ENCODE measurements around the gene SMG5.
"Not testable (repeated sequence)": the region's sequence is repeated elsewhere in the genome, so short reads cannot be mapped to it uniquely, and the experiment has no call there.

SMG5 gene

DNA sequence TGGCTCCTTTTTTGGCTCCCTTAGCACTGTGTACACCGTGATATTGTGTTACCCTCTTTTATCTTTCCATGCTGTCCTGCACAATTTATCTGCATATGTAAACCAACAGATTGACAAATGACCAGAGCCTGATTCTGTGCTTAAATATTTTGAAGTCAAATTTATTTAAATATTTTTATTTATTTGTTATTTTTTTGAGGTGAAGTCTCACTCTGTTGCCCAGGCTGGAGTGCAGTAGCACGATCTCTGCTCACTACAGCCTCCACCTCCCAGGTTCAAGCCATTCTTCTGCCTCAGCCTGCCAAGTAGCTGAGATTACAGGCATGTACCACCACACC lies 57.0 kb downstream of the SMG5 start:
- DNase-seq (ENCODE audit: low read depth in 2 of 2) = no peak
- H3K4me3 ChIP-seq (replicated peaks in 1 of 2; ENCODE audit: low read depth in 2 of 2, low read length in 2 of 2) = no peak overlapping the region
- TF ChIP-seq, protein P1, sequence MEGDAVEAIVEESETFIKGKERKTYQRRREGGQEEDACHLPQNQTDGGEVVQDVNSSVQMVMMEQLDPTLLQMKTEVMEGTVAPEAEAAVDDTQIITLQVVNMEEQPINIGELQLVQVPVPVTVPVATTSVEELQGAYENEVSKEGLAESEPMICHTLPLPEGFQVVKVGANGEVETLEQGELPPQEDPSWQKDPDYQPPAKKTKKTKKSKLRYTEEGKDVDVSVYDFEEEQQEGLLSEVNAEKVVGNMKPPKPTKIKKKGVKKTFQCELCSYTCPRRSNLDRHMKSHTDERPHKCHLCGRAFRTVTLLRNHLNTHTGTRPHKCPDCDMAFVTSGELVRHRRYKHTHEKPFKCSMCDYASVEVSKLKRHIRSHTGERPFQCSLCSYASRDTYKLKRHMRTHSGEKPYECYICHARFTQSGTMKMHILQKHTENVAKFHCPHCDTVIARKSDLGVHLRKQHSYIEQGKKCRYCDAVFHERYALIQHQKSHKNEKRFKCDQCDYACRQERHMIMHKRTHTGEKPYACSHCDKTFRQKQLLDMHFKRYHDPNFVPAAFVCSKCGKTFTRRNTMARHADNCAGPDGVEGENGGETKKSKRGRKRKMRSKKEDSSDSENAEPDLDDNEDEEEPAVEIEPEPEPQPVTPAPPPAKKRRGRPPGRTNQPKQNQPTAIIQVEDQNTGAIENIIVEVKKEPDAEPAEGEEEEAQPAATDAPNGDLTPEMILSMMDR (IDR thresholded peaks at IDR 0.05; ENCODE audit: low read depth, low read length) = no peak

DNA sequence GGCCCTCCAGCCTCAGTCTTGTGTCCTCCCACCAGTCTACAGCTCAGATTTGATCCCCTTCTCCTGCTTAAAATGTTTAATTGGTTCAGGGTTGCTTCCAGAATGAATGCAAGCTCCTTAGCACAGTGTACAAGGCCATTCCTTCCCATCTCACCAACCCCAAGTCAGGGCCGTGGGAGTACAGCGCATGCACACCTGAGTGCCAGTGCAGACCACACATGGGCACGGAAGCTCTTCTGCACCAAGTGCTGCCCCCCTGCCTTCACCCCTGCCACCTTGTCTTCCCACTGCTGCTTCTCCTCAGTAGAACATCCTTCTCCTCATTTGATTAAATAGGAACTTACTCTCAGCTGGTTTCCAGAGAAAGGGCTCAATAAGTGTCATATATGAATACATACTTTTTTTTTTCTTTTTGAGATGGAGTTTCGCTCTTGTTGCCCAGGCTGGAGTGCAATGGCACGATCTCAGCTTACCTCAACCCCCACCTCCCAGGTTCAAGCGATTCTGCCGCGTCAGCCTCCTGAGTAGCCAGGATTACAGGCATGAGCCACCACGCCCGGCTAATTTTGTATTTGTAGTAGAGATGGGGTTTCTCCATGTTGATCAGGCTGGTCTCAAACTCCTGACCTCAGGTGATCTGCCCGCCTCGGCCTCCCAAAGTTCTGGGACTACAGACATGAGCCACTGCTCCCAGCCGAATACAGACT lies 60.5 kb downstream of the SMG5 start:
- TF ChIP-seq, protein P1 (IDR thresholded peaks at IDR 0.05; ENCODE audit: low read depth, low read length) = no peak
- no peak overlapping the region for H3K4me3 ChIP-seq (replicated peaks in 1 of 2; ENCODE audit: low read depth in 2 of 2, low read length in 2 of 2)
- DNase-seq (ENCODE audit: low read depth in 2 of 2) = no peak

DNA sequence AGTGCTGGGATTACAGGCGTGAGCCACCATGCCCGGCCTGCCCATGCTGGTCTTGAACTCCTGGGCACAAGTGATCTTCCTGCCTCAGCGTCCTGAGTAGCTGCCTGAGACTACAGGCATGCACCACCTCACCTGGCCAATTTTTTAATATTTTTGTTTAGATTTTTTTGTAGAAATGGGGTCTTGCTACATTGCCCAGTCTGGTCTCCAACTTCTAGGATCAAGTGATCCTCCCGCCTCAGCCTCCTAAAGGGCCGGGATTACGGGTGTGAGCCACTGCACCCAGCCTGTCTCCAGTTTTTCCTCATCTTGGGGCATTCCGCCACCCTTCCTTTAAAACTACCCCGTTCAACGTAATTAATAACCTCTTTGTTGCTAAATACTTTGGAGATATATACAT lies 62.4 kb downstream of the SMG5 start:
- TF ChIP-seq, protein P1 (IDR thresholded peaks at IDR 0.05; ENCODE audit: low read depth, low read length) = no peak
- no peak overlapping the region for H3K4me3 ChIP-seq (replicated peaks in 1 of 2; ENCODE audit: low read depth in 2 of 2, low read length in 2 of 2)

DNA sequence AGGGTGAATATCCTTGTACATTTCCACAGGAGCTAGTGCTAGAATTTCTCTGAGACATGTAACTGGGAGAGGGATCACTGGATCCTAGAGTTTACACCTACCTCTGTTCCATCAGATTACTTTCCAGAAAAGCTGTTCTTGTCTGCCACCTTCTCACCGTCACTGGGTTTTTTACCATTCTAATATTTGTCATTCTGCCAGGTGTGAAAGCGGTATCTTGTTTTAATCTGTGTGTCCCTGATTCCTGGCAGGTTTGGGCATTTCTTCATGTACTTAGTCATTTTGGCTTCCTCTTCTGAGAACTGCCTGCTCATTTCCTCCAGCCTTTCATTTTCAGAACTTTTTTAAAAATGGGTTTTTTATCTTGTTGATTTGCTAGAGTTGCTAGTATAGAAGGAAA lies 64.8 kb downstream of the SMG5 start:
- TF ChIP-seq, protein P1 (IDR thresholded peaks at IDR 0.05; ENCODE audit: low read depth, low read length) = no peak
- no peak overlapping the region for H3K4me3 ChIP-seq (replicated peaks in 1 of 2; ENCODE audit: low read depth in 2 of 2, low read length in 2 of 2)
- DNase-seq (ENCODE audit: low read depth in 2 of 2) = peak; percentile 58 to 65

More for the DNA sequence above, 62.4 kb downstream of the SMG5 start:
- DNase-seq (ENCODE audit: low read depth in 2 of 2) = no peak

DNA sequence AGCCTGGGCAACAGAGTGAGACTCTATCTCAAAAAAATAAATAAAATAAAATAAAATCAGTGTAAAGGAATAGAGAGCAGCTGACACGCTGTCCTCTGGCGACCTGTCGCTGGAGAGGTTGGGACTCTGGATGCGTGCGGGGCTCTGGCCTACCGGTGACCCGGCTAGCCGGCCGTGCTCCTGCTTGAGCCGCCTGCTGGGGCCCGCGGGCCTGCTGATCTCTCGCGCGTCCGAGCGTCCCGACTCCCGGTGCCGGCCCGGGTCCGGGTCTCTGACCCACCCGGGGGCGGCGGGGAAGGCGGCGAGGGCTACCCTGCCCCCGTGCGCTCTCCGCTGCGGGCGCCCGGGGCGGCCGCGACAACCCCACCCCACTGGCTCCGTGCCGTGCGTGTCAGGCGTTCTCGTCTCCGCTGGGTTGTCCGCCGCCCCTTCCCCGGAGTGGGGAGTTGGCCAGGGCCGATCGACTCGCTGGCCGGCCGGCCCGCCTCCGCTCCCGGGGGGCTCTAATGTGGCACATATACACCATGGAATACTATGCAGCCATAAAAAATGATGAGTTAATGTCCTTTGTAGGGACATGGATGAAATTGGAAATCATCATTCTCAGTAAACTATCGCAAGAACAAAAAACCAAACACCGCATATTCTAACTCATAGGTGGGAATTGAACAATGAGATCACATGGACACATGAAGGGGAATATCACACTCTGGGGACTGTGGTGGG lies 66.1 kb downstream of the SMG5 start:
- H3K4me3 ChIP-seq (replicated peaks in 1 of 2; ENCODE audit: low read depth in 2 of 2, low read length in 2 of 2); DNase-seq (ENCODE audit: low read depth in 2 of 2): not testable (repeated sequence)

DNA sequence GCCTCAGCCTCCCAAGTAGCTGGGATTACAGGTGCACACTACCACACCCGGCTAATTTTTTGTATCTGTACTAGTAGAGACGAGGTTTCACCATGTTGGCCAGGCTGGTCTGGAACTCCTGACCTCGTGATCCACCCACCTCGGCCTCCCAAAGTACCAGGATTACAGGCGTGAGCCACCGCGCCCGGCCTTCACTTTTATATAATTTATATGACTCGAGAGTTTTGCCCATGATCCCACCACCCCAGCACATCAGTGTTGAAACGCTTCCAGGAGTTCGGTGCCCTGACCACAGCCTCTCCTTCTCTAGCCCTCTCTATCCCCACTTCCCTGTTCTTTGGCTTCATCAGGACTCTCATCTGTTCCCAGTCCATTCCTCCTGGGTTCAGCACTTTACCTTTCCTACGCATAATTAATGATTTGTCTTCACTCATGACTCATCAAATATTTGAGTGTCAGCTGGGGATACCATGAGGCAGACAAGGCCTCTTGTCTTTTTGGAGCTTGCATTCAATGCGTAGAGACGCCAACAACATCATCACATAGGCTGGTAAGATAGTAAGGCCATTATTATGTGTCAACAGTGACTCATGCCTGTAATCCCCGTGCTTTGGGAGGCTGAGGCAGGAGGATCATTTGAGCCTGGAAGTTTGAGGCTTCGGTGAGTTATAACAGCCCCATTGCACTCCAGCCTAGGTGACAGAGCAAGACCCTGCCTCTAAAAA lies 68.4 kb downstream of the SMG5 start:
- peak overlapping the region in 1 of 2 donors; percentile 90 for H3K4me3 ChIP-seq (replicated peaks in 1 of 2; ENCODE audit: low read depth in 2 of 2, low read length in 2 of 2)
- DNase-seq (ENCODE audit: low read depth in 2 of 2) = peak; percentile 60 to 69
- TF ChIP-seq, protein P1 (IDR thresholded peaks at IDR 0.05; ENCODE audit: low read depth, low read length) = no peak

DNA sequence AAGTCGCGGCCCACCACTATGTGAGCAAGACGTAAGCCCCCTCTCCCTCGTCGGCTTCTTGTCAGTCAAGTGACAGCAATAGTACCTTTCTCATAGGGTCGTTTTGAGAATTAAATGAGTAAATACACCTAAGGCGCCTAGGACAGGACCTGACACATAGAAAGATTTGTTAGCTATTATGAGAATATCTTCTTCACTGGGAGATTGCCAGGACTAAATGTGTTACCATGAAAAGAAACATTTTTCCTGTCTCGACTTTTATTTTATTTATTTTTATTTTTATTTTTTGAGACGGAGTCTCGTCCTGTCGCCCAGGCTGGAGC lies 69.0 kb downstream of the SMG5 start:
- TF ChIP-seq, protein P1 (IDR thresholded peaks at IDR 0.05; ENCODE audit: low read depth, low read length) = no peak
- H3K4me3 ChIP-seq (replicated peaks in 1 of 2; ENCODE audit: low read depth in 2 of 2, low read length in 2 of 2) = peak overlapping the region; percentile 77 to 90
- no peak for DNase-seq (ENCODE audit: low read depth in 2 of 2)
